H1 (cell line): ENCODE data around the gene OR5B21. TPM values are rescaled to one million over a fixed set of nuclear protein-coding genes. Genes with fewer than 3 reads are reported as not detected.

Source experiments
- CTCF ChIA-PET: fragments of 300-600 bp; sonication (Branson Sonifier 250); formaldehyde crosslinking; loops from one replicate; lab custom pipeline; 2021; ENCODE audit not compliant: partially characterized antibody; lab: Charles Lee
- POLR2A ChIA-PET: fragments of 300-600 bp; sonication (Branson Sonifier 250); formaldehyde crosslinking; loops from one replicate; lab custom pipeline; 2021; ENCODE audit warnings: inconsistent platforms; ENCODE audit not compliant: partially characterized antibody; lab: Charles Lee
- DNase-seq, 2 experiments: peaks; one replicate each; pipeline versions ENCODE4 v3.0.0 to v3.0.0-alpha.2; 2010 to 2022; ENCODE audit warnings: low spot score in 2 of 2, low read depth in 1 of 2, mixed read lengths in 1 of 2
- FAIRE-seq: peaks from 2 replicates; lab custom pipeline; 2011; peaks lifted over from hg19 to GRCh38; lab: Jason Lieb, UNC
- H2AFZ ChIP-seq: 2 replicates; pipeline ENCODE4 v1.8.1; 2012; ENCODE audit warnings: low read length, inconsistent platforms
- H2AK5ac ChIP-seq: 2 replicates; pipeline ENCODE4 v1.6.1; 2013; ENCODE audit warnings: low read depth, low read length
- H2BK120ac ChIP-seq: replicated peaks from 2 replicates; pipeline ENCODE3; 2013; ENCODE audit warnings: low read depth, low read length, inconsistent platforms
- H2BK12ac ChIP-seq: 2 replicates; pipeline ENCODE4 v1.6.1; 2013; ENCODE audit warnings: low read depth, low read length
- H2BK15ac ChIP-seq: 2 replicates; pipeline ENCODE4 v1.6.1; 2013; ENCODE audit warnings: low read length
- H2BK20ac ChIP-seq: 2 replicates; pipeline ENCODE4 v1.6.1; 2013; ENCODE audit warnings: low read length
- H2BK5ac ChIP-seq: 2 replicates; pipeline ENCODE4 v1.6.1; 2013; ENCODE audit warnings: low read depth, low read length
- H3K14ac ChIP-seq: 2 replicates; pipeline ENCODE4 v1.6.1; 2013; ENCODE audit warnings: inconsistent platforms; ENCODE audit not compliant: insufficient read length
- H3K18ac ChIP-seq: 2 replicates; pipeline ENCODE4 v1.6.1; 2013; ENCODE audit warnings: low read length; ENCODE audit errors: extremely low read depth
- H3K23ac ChIP-seq: 2 replicates; pipeline ENCODE4 v1.6.1; 2013; ENCODE audit warnings: inconsistent platforms; ENCODE audit not compliant: insufficient read length
- H3K23me2 ChIP-seq: 2 replicates; pipeline ENCODE4 v1.6.1; 2013; ENCODE audit warnings: low read depth, low read length
- H3K27ac ChIP-seq: 2 replicates; pipeline ENCODE4 v1.6.1; 2011; ENCODE audit warnings: low read depth, low read length, inconsistent platforms
- H3K27me3 ChIP-seq, 4 experiments: replicated peaks in 1 of 4; 1 replicate in 1 of 4; 2 replicates in 3 of 4; pipeline versions ENCODE4 v1.6.1 to v1.8.1; 2011 to 2013; ENCODE audit warnings: low read length in 3 of 4, mild to moderate bottlenecking in 3 of 4, inconsistent platforms in 2 of 4, mixed read lengths in 2 of 4, moderate library complexity in 1 of 4; ENCODE audit not compliant: control insufficient read depth in 3 of 4, insufficient read depth in 3 of 4; ENCODE audit errors: extremely low read depth in 1 of 4
- H3K36me3 ChIP-seq, 4 experiments: 2 replicates each; pipeline versions ENCODE4 v1.6.1 to v1.8.1; 2011 to 2013; ENCODE audit warnings: mild to moderate bottlenecking in 4 of 4, low read length in 3 of 4, moderate library complexity in 2 of 4, control low read depth in 1 of 4, inconsistent platforms in 1 of 4; ENCODE audit not compliant: insufficient read depth in 4 of 4, control insufficient read depth in 2 of 4
- H3K4ac ChIP-seq: replicated peaks from 2 replicates; pipeline ENCODE3; 2013; ENCODE audit warnings: low read length, low read depth, mixed read lengths, inconsistent platforms; ENCODE audit not compliant: insufficient read length
- H3K4me1 ChIP-seq, 4 experiments: replicated peaks in 1 of 4; 1 replicate in 1 of 4; 2 replicates in 3 of 4; pipeline versions ENCODE4 v1.6.1 to v1.8.1; 2011 to 2013; ENCODE audit warnings: low read length in 3 of 4, inconsistent platforms in 2 of 4, mixed read lengths in 1 of 4; ENCODE audit not compliant: insufficient read depth in 4 of 4, control insufficient read depth in 3 of 4
- H3K4me2 ChIP-seq, 2 experiments: 2 replicates each; pipeline versions ENCODE4 v1.6.1 to v1.8.1; 2011 to 2013; ENCODE audit warnings: low read depth in 2 of 2, low read length in 2 of 2, control low read depth in 1 of 2, inconsistent platforms in 1 of 2, mild to moderate bottlenecking in 1 of 2; ENCODE audit not compliant: insufficient read depth in 1 of 2
- H3K4me3 ChIP-seq, 4 experiments: fragments of 200-600, 300-600 bp in 1 of 4; sonication (generic), shearing (Covaris generic), sonication (Bioruptor Twin) in 1 of 4; 2 replicates each; pipeline versions ENCODE4 v1.5.1 to v1.8.1; 2011 to 2016; ENCODE audit warnings: low read length in 4 of 4, low read depth in 3 of 4, control low read depth in 2 of 4, inconsistent platforms in 2 of 4, mild to moderate bottlenecking in 2 of 4, mixed read lengths in 1 of 4, moderate library complexity in 1 of 4; ENCODE audit not compliant: insufficient read depth in 2 of 4; ENCODE audit errors: extremely low read depth in 1 of 4
- H3K56ac ChIP-seq: replicated peaks from 2 replicates; pipeline ENCODE3; 2013; ENCODE audit warnings: low read depth, mild to moderate bottlenecking, mixed read lengths, low read length, inconsistent platforms; ENCODE audit not compliant: insufficient read length
- H3K79me1 ChIP-seq: 2 replicates; pipeline ENCODE4 v1.6.1; 2013; ENCODE audit warnings: low read depth, low read length, control low read depth
- H3K79me2 ChIP-seq, 2 experiments: 2 replicates each; pipeline versions ENCODE4 v1.6.1 to v1.8.1; 2012 to 2013; ENCODE audit warnings: low read length in 2 of 2, mild to moderate bottlenecking in 2 of 2, inconsistent platforms in 1 of 2; ENCODE audit not compliant: insufficient read depth in 2 of 2, control insufficient read depth in 1 of 2
- H3K9ac ChIP-seq, 4 experiments: replicated peaks in 1 of 4; 1 replicate in 1 of 4; 2 replicates in 3 of 4; pipeline versions ENCODE4 v1.6.1 to v1.8.1; 2011 to 2013; ENCODE audit warnings: low read depth in 3 of 4, low read length in 3 of 4, control low read depth in 2 of 4, mild to moderate bottlenecking in 2 of 4, moderate library complexity in 2 of 4, inconsistent platforms in 1 of 4; ENCODE audit errors: extremely low read depth in 1 of 4
- H3K9me3 ChIP-seq, 2 experiments: 2 replicates each; pipeline versions ENCODE4 v1.6.1 to v1.8.1; 2012 to 2013; ENCODE audit warnings: mild to moderate bottlenecking in 2 of 2, moderate library complexity in 2 of 2, control low read depth in 1 of 2, inconsistent platforms in 1 of 2, low read depth in 1 of 2, low read length in 1 of 2, mixed read lengths in 1 of 2; ENCODE audit not compliant: insufficient read depth in 2 of 2
- H4K20me1 ChIP-seq, 2 experiments: replicated peaks in 1 of 2; 2 replicates each; pipeline versions ENCODE3 to v1.8.1; 2011 to 2013; ENCODE audit warnings: inconsistent platforms in 2 of 2, low read length in 2 of 2, mild to moderate bottlenecking in 1 of 2; ENCODE audit not compliant: insufficient read depth in 2 of 2, control insufficient read depth in 1 of 2
- H4K5ac ChIP-seq: 2 replicates; pipeline ENCODE4 v1.6.1; 2013; ENCODE audit warnings: low read length, low read depth, mixed read lengths, inconsistent platforms; ENCODE audit not compliant: insufficient read length
- H4K8ac ChIP-seq: 2 replicates; pipeline ENCODE4 v1.8.0; 2013; ENCODE audit warnings: mild to moderate bottlenecking, moderate library complexity, low read length, inconsistent platforms; ENCODE audit not compliant: insufficient read depth; ENCODE audit errors: extremely low read depth
- H4K91ac ChIP-seq: replicated peaks from 2 replicates; pipeline ENCODE3; 2013; ENCODE audit warnings: low read length, mixed read lengths, inconsistent platforms; ENCODE audit not compliant: insufficient read length
- CREB1 ChIP-seq: IDR thresholded peaks from 2 replicates; pipeline ENCODE4 v1.6.1; 2012; ENCODE audit warnings: inconsistent platforms
- E2F6 ChIP-seq: IDR thresholded peaks from 2 replicates; pipeline ENCODE4 v1.6.1; 2012; ENCODE audit warnings: inconsistent platforms
- HDAC6 ChIP-seq: IDR thresholded peaks from one replicate; pipeline ENCODE4 v1.7.1; 2012; ENCODE audit warnings: low read depth, mild to moderate bottlenecking, inconsistent platforms, low read length, moderate library complexity
- SAP30 ChIP-seq: fragments of 300-600 bp; sonication (generic); IDR thresholded peaks from 2 replicates; pipeline ENCODE4 v1.7.1; 2012; ENCODE audit warnings: low read length, moderate library complexity, mild to moderate bottlenecking, inconsistent platforms; ENCODE audit not compliant: insufficient read depth, insufficient replicate concordance
- SIX5 ChIP-seq: IDR thresholded peaks from 2 replicates; pipeline ENCODE4 v1.6.1; 2011; ENCODE audit warnings: mild to moderate bottlenecking, low read depth, low read length
- WGBS, 2 experiments: shearing (Covaris generic) in 1 of 2; methylation state at CpG; one replicate each; pipeline versions ENCODE4 v1.1.6 to v1.1.7; 2013 to 2015; ENCODE audit warnings: low lambda C conversion rate in 2 of 2, mixed read lengths in 2 of 2, inconsistent platforms in 1 of 2, low coverage in 1 of 2, missing lambda C conversion rate in 1 of 2; ENCODE audit not compliant: insufficient replicate concordance in 2 of 2, insufficient coverage in 1 of 2, insufficient read length in 1 of 2; ENCODE audit errors: extremely low coverage in 1 of 2, missing lambda C conversion rate in 1 of 2; 5-methylcytosine and 5-hydroxymethylcytosine counted together
- polyA plus RNA-seq, 7 experiments: library from polyadenylated mRNA; depleted of rRNA in 3 of 7; stranded (reverse) in 5 of 7; unstranded in 2 of 7; fragments of >200 nt in 5 of 7; fragments of 200-250 nt in 2 of 7; gene quantifications; 1 replicate in 5 of 7; 2 replicates in 1 of 7; 4 replicates in 1 of 7; pipeline versions ENCODE4 v1.2.1 to v1.2.3, GENCODE V29; 2011 to 2013; ENCODE audit warnings: missing spikeins in 2 of 7, mixed read lengths in 2 of 7
- total RNA-seq: library from RNA; stranded (reverse); fragmentation: NEBNext Ultra II Directional; extraction: Animal tissue kit (Norgen Biotek cat#: 25700); gene quantifications from 2 replicates; pipeline ENCODE4 v1.2.1, GENCODE V29; 2021

OR5B21 gene
- total and polyA plus RNA-seq, 2 of the 8 experiments (the other 6 are each of a cell fraction or from before 2014, with no cell fraction given) = not detected

- no peaks in the 10 kb centered on the region for H3K36me3 ChIP-seq
- H3K79me1 ChIP-seq = no peaks in the 10 kb centered on the region
- H2BK12ac ChIP-seq = no peak overlapping the region
- no peaks in the 10 kb centered on the region; a peak in 1 of 7 replicates for H3K27me3 ChIP-seq
- H3K4me3 ChIP-seq = no peak overlapping the region
- CTCF ChIA-PET = interaction anchor here (2.1 to 2.3 kb wide), 2 partner anchors 15 to 26 kb away, joined by 7 to 8 read pairs; no protein-coding TSS in a partner anchor
- H2AFZ ChIP-seq = no peak overlapping the region
- H3K79me2 ChIP-seq = no peaks in the 10 kb centered on the region
- no peak overlapping the region for H3K56ac ChIP-seq
- no peaks in the 10 kb centered on the region for H4K20me1 ChIP-seq
- H2BK20ac ChIP-seq = no peak overlapping the region
- H3K18ac ChIP-seq = no peak overlapping the region
- no peak for TF ChIP-seq SIX5
- no peak for TF ChIP-seq SAP30
- TF ChIP-seq CREB1 = no peak
- no peak for TF ChIP-seq HDAC6
- TF ChIP-seq E2F6 = no peak
- no peak overlapping the region for H3K23ac ChIP-seq
- DNase-seq (no peak), FAIRE-seq (no peak)
- no peak overlapping the region for H3K27ac ChIP-seq
- H2AK5ac ChIP-seq = no peak overlapping the region
- H4K91ac ChIP-seq = no peak overlapping the region
- POLR2A ChIA-PET = no interaction called here
- no peaks in the 10 kb centered on the region for H3K23me2 ChIP-seq
- H3K14ac ChIP-seq = no peak overlapping the region
- no peak overlapping the region for H4K5ac ChIP-seq
- WGBS, 2 experiments = 93% methylated on average over 2 of the region's 2 CpGs; no CpG with 5 or more reads in 1 of the 2 experiments
- H2BK120ac ChIP-seq = no peak overlapping the region
- no peak overlapping the region for H2BK5ac ChIP-seq
- no peak overlapping the region for H3K4ac ChIP-seq
- no peak overlapping the region for H4K8ac ChIP-seq
- H2BK15ac ChIP-seq = no peak overlapping the region
- no peak overlapping the region for H3K9ac ChIP-seq
- no peaks in the 10 kb centered on the region for H3K9me3 ChIP-seq
- H3K4me1 ChIP-seq = no peaks in the 10 kb centered on the region
- H3K4me2 ChIP-seq = no peak overlapping the region
Measured at GRCh38 chr11:58497951-58498350, 10.0 kb downstream of the OR5B21 start.
